ENCODE results near the gene MICU2. TPM values are rescaled to one million over a fixed set of nuclear protein-coding genes. Genes with fewer than 3 reads are reported as not detected.

Gene MICU2
- total RNA-seq, 1 experiment from 2014 or later, result 16.3 TPM

GRCh38 chr13:21580736-21581135 lies 23.2 kb downstream of the MICU2 start:
- no peaks in the 10 kb centered on the region for H3K36me3 Mint-ChIP-seq (ENCODE audit: insufficient read depth, unreplicated experiment)
- DNase-seq, result no peak
- TF ChIP-seq, protein P1, sequence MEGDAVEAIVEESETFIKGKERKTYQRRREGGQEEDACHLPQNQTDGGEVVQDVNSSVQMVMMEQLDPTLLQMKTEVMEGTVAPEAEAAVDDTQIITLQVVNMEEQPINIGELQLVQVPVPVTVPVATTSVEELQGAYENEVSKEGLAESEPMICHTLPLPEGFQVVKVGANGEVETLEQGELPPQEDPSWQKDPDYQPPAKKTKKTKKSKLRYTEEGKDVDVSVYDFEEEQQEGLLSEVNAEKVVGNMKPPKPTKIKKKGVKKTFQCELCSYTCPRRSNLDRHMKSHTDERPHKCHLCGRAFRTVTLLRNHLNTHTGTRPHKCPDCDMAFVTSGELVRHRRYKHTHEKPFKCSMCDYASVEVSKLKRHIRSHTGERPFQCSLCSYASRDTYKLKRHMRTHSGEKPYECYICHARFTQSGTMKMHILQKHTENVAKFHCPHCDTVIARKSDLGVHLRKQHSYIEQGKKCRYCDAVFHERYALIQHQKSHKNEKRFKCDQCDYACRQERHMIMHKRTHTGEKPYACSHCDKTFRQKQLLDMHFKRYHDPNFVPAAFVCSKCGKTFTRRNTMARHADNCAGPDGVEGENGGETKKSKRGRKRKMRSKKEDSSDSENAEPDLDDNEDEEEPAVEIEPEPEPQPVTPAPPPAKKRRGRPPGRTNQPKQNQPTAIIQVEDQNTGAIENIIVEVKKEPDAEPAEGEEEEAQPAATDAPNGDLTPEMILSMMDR (IDR thresholded peaks at IDR 0.05; ENCODE audit: unreplicated experiment), result no peak
- no peak overlapping the region for H3K4me3 Mint-ChIP-seq (ENCODE audit: low read depth, unreplicated experiment)
- H3K4me1 Mint-ChIP-seq (ENCODE audit: low read depth, unreplicated experiment), result no peaks in the 10 kb centered on the region
- no peaks in the 10 kb centered on the region for H3K27me3 Mint-ChIP-seq (ENCODE audit: unreplicated experiment)
- H3K9me3 Mint-ChIP-seq (ENCODE audit: low read depth, unreplicated experiment), result no peaks in the 10 kb centered on the region
- CTCF ChIA-PET, result no interaction called here
- intact Hi-C loops (cut with micrococcal nuclease; ENCODE audit: unreplicated experiment), result no loop called here
- no TSS peak for BruUV-seq (replicated peaks)
- H3K27ac Mint-ChIP-seq (ENCODE audit: unreplicated experiment), result no peak overlapping the region

GRCh38 chr13:21579754-21580316 lies 24.1 kb downstream of the MICU2 start:
- Mint-ChIP-seq H3K36me3 (ENCODE audit: insufficient read depth, unreplicated experiment) (no peaks in the 10 kb centered on the region), H3K27me3 (ENCODE audit: unreplicated experiment) (no peaks in the 10 kb centered on the region), H3K4me3 (ENCODE audit: low read depth, unreplicated experiment) (no peak overlapping the region), H3K27ac (ENCODE audit: unreplicated experiment) (no peak overlapping the region), H3K9me3 (ENCODE audit: low read depth, unreplicated experiment) (no peaks in the 10 kb centered on the region), H3K4me1 (ENCODE audit: low read depth, unreplicated experiment) (no peaks in the 10 kb centered on the region)
- intact Hi-C loops (cut with micrococcal nuclease; ENCODE audit: unreplicated experiment), result no loop called here
- DNase-seq, result no peak
- CTCF ChIA-PET, result no interaction called here
- TF ChIP-seq, protein P1 (IDR thresholded peaks at IDR 0.05; ENCODE audit: unreplicated experiment), result no peak
- no TSS peak for BruUV-seq (replicated peaks)

DNA sequence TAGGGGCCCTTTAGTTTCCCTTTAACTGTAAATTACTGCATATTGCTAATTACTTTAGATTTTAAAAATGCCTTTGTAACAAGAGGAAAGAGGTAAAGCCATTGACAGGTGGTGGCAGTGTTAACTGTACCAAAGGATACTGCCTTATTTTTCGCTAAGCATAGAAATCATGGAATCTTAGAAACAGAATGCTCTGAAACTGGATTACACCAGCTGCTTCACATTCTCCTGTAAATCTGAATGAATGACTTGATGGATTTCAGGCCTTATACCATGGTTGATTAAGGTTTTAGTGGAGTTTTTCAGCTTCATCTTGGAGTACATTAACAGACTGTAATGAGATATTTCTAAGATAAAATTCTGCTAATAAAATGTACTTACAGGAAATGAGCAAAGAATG lies 25.2 kb downstream of the MICU2 start:
- intact Hi-C loops (cut with micrococcal nuclease; ENCODE audit: unreplicated experiment), result no loop called here
- CTCF ChIA-PET, result no interaction called here
- TF ChIP-seq, protein P1 (IDR thresholded peaks at IDR 0.05; ENCODE audit: unreplicated experiment), result no peak
- BruUV-seq (replicated peaks), result no TSS peak
- no peak overlapping the region for H3K4me3 Mint-ChIP-seq (ENCODE audit: low read depth, unreplicated experiment)
- H3K9me3 Mint-ChIP-seq (ENCODE audit: low read depth, unreplicated experiment), result no peaks in the 10 kb centered on the region
- H3K27ac Mint-ChIP-seq (ENCODE audit: unreplicated experiment), result no peak overlapping the region
- no peak for DNase-seq
- H3K4me1 Mint-ChIP-seq (ENCODE audit: low read depth, unreplicated experiment), result no peaks in the 10 kb centered on the region
- H3K36me3 Mint-ChIP-seq (ENCODE audit: insufficient read depth, unreplicated experiment), result no peaks in the 10 kb centered on the region
- H3K27me3 Mint-ChIP-seq (ENCODE audit: unreplicated experiment), result no peaks in the 10 kb centered on the region

DNA sequence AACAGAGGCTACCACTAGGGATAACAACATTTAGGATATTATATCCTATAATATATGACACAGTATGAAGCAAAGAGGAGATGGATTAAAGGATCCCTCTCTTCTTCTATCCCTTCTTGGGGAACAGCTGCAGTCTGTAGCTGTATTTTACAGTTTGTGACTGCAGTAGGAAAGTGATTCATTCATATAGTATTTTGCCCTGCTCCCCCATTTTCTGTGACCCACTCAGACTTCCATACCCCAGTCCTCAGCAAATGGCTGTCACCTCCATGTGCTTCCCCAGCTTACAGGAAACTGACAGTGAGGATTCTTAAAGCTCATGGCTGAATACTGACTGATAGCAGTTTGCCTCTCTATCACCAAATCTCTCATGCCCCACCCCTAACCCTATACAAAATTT lies 27.5 kb downstream of the MICU2 start:
- no peaks in the 10 kb centered on the region for H3K36me3 Mint-ChIP-seq (ENCODE audit: insufficient read depth, unreplicated experiment)
- no peak for DNase-seq
- no peaks in the 10 kb centered on the region for H3K4me1 Mint-ChIP-seq (ENCODE audit: low read depth, unreplicated experiment)
- TF ChIP-seq, protein P1 (IDR thresholded peaks at IDR 0.05; ENCODE audit: unreplicated experiment), result no peak
- H3K27ac Mint-ChIP-seq (ENCODE audit: unreplicated experiment), result no peak overlapping the region
- H3K9me3 Mint-ChIP-seq (ENCODE audit: low read depth, unreplicated experiment), result no peaks in the 10 kb centered on the region
- intact Hi-C loops (cut with micrococcal nuclease; ENCODE audit: unreplicated experiment), result no loop called here
- CTCF ChIA-PET, result no interaction called here
- H3K4me3 Mint-ChIP-seq (ENCODE audit: low read depth, unreplicated experiment), result no peak overlapping the region
- no peaks in the 10 kb centered on the region for H3K27me3 Mint-ChIP-seq (ENCODE audit: unreplicated experiment)
- no TSS peak for BruUV-seq (replicated peaks)
